Hepatocyte (in vitro differentiated cells): ENCODE measurements around the gene SMAP1. TPM values are rescaled to one million over a fixed set of nuclear protein-coding genes. Genes with fewer than 3 reads are reported as not detected.

Source experiments
- DNase-seq: peaks from one replicate; pipeline ENCODE4 v3.0.0-alpha.2; 2016; ENCODE audit warnings: low spot score
- H2AFZ ChIP-seq: fragments of 200-600 bp; sonication (generic); 2 replicates; pipeline ENCODE4 v1.6.0; 2016; ENCODE audit warnings: antibody characterized with exemption, mild to moderate bottlenecking
- H3K27ac ChIP-seq: fragments of 200-600 bp; sonication (generic); 2 replicates; pipeline ENCODE4 v1.5.1; 2016; ENCODE audit warnings: mild to moderate bottlenecking
- H3K27me3 ChIP-seq: fragments of 200-600 bp; sonication (generic); 2 replicates; pipeline ENCODE4 v1.6.1; 2016
- H3K36me3 ChIP-seq: fragments of 200-600 bp; sonication (generic); replicated peaks from 2 replicates; pipeline ENCODE4 v1.5.1; 2016; ENCODE audit warnings: low read depth; ENCODE audit not compliant: insufficient read depth
- H3K4me1 ChIP-seq: fragments of 200-600 bp; sonication (generic); 2 replicates; pipeline ENCODE4 v1.5.1; 2016; ENCODE audit warnings: mild to moderate bottlenecking, moderate library complexity; ENCODE audit not compliant: insufficient read depth
- H3K4me2 ChIP-seq: fragments of 200-600 bp; sonication (generic); 2 replicates; pipeline ENCODE4 v1.6.0; 2016
- H3K4me3 ChIP-seq: fragments of 200-600 bp; sonication (generic); 2 replicates; pipeline ENCODE4 v1.5.1; 2016; ENCODE audit warnings: mild to moderate bottlenecking
- H3K79me2 ChIP-seq: fragments of 200-600 bp; sonication (generic); 2 replicates; pipeline ENCODE4 v1.6.0; 2017; ENCODE audit warnings: mild to moderate bottlenecking
- H3K9me2 ChIP-seq: fragments of 200-600 bp; sonication (generic); replicated peaks from 2 replicates; pipeline ENCODE4 v1.6.0; 2017; ENCODE audit warnings: mild to moderate bottlenecking; ENCODE audit not compliant: insufficient read depth
- H3K9me3 ChIP-seq: fragments of 200-600 bp; sonication (generic); 2 replicates; pipeline ENCODE4 v1.5.1; 2016; ENCODE audit warnings: low read depth, mild to moderate bottlenecking
- H4K20me1 ChIP-seq: fragments of 200-600 bp; sonication (generic); 2 replicates; pipeline ENCODE4 v1.6.0; 2016; ENCODE audit warnings: mild to moderate bottlenecking; ENCODE audit not compliant: insufficient read depth, poor library complexity, severe bottlenecking
- EZH2 ChIP-seq: fragments of 200-600 bp; sonication (generic); IDR thresholded peaks from 2 replicates; pipeline ENCODE4 v1.6.1; 2016; ENCODE audit warnings: antibody characterized with exemption, mild to moderate bottlenecking, borderline replicate concordance
- EZH2phosphoT487 ChIP-seq: fragments of 200-600 bp; sonication (generic); IDR thresholded peaks from one replicate; pipeline ENCODE4 v1.6.1; 2018; ENCODE audit warnings: antibody characterized with exemption, mild to moderate bottlenecking, low read depth, moderate library complexity; ENCODE audit not compliant: unreplicated experiment, severe bottlenecking
- WGBS: methylation state at CpG from one replicate; pipeline ENCODE4 v1.1.6; 2016; ENCODE audit warnings: low lambda C conversion rate; ENCODE audit errors: missing lambda C conversion rate; 5-methylcytosine and 5-hydroxymethylcytosine counted together
- polyA plus RNA-seq: library from polyadenylated mRNA; unstranded; fragments of >200 nt; fragmentation: Nextera tagmentation; extraction: Ambion mirVana; gene quantifications from 2 replicates; pipeline ENCODE4 v1.2.1, GENCODE V29; 2016
- total RNA-seq: library from RNA; depleted of rRNA; stranded (reverse); fragments of >200 nt; gene quantifications from 2 replicates; pipeline ENCODE4 v1.2.3, GENCODE V29; 2014
- TF ChIP-seq, protein P1 (sequence below): fragments of 200-600 bp; sonication (generic); IDR thresholded peaks from 2 replicates; pipeline ENCODE4 v1.5.1; 2016; ENCODE audit warnings: antibody characterized with exemption, mild to moderate bottlenecking; ENCODE audit not compliant: poor library complexity

Gene SMAP1
- total and polyA plus RNA-seq, 2 experiments from 2014 or later = 28.2 to 42.4 TPM

DNA sequence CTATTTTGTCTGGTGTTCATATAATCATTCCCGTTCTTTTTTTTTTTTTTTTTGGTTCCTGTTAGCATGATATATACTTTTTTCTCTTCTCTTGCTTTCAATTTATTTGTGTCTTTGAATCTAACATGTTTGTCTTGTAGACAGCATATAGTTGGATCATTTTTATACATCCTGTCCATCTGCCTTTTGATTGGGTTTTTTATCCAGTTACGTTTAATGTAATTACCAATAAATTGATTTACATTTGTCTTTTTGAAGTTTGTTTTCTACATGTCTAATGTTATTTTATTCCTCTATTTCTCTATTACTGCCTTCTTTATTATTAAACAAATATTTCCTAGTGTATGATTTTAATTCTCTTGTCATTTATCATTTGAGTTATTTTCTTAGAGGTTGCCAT, 204.8 kb downstream of the SMAP1 start:
- Histone ChIP-seq H3K36me3 (no peaks in the 10 kb centered on the region), H3K4me1 (no peaks in the 10 kb centered on the region), H3K9me3 (no peaks in the 10 kb centered on the region), H3K27ac (no peak overlapping the region), H3K27me3 (no peaks in the 10 kb centered on the region), H2AFZ (no peak overlapping the region), H3K79me2 (no peaks in the 10 kb centered on the region), H3K4me3 (no peak overlapping the region), H3K4me2 (no peak overlapping the region), H3K9me2 (no peaks in the 10 kb centered on the region), H4K20me1 (no peaks in the 10 kb centered on the region)
- WGBS = 84% methylated on average over 2 of the region's 2 CpGs
- TF ChIP-seq EZH2 (no peak), EZH2phosphoT487 (no peak)
- TF ChIP-seq, protein P1, sequence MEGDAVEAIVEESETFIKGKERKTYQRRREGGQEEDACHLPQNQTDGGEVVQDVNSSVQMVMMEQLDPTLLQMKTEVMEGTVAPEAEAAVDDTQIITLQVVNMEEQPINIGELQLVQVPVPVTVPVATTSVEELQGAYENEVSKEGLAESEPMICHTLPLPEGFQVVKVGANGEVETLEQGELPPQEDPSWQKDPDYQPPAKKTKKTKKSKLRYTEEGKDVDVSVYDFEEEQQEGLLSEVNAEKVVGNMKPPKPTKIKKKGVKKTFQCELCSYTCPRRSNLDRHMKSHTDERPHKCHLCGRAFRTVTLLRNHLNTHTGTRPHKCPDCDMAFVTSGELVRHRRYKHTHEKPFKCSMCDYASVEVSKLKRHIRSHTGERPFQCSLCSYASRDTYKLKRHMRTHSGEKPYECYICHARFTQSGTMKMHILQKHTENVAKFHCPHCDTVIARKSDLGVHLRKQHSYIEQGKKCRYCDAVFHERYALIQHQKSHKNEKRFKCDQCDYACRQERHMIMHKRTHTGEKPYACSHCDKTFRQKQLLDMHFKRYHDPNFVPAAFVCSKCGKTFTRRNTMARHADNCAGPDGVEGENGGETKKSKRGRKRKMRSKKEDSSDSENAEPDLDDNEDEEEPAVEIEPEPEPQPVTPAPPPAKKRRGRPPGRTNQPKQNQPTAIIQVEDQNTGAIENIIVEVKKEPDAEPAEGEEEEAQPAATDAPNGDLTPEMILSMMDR = no peak
- no peak for DNase-seq

DNA sequence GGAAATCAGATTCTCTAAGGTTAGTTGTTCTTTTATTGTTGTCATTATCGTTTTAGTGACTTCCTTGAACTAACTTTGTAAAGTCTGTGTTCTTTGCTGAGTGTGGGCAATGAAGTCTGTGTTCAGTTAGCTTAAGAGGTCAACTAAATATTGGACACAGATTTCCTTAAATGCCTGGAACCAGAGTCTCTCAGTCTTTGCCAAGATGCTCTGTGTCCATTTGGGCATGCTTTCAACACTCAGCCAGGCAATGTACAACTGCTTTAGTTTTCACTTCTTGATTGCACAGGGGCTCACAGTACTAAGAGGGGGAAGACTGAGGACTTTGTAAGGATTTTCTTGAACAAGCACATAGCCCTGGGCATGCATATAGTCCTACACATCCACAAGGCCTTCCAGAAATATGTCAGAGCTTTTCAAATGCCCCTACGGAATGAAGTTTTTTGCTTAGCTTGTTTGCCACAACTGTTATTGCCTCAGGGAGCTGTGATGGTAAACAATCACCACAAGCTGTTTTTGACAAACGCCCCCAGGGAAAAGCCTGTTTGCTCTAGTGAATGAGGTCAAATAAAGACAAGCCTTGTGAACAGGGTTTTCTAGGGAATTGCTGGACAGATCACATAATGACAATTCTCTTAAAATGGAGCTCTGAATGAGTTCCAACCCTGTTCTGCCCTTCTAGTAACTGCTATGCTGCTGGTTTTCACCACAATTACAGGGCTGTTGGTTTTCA, 206.7 kb downstream of the SMAP1 start:
- 49% methylated on average over 3 of the region's 3 CpGs for WGBS
- H3K9me3 ChIP-seq = no peaks in the 10 kb centered on the region
- no peak overlapping the region for H3K4me2 ChIP-seq
- H3K27ac ChIP-seq = no peak overlapping the region
- no peaks in the 10 kb centered on the region for H3K4me1 ChIP-seq
- H3K4me3 ChIP-seq = no peak overlapping the region
- no peaks in the 10 kb centered on the region for H3K79me2 ChIP-seq
- TF ChIP-seq, protein P1 = no peak
- TF ChIP-seq EZH2phosphoT487 = no peak
- no peak for TF ChIP-seq EZH2
- H3K9me2 ChIP-seq = no peaks in the 10 kb centered on the region
- no peak overlapping the region for H2AFZ ChIP-seq
- no peaks in the 10 kb centered on the region for H3K36me3 ChIP-seq
- H3K27me3 ChIP-seq = no peaks in the 10 kb centered on the region
- H4K20me1 ChIP-seq = no peaks in the 10 kb centered on the region
- DNase-seq = no peak

DNA sequence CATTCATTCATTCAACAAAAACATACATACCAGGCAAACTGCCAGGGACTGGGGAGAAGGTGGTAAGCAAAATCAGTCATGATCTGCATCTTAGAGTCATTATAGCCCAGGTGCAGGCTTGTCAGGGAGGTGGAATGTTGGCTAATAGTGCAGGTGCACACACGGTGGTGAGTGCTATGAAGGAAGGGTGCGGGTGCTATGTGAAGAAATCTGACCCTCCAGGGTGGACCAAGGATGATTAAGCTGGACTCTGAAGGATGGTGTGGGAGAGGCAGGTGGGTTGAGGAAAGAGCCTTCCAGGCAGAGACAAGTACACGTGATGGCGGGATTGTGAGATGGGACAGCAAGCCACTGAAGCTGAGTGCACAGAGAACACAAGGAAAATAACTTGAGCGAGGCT, 211.8 kb downstream of the SMAP1 start:
- no peaks in the 10 kb centered on the region for H3K27me3 ChIP-seq
- no peaks in the 10 kb centered on the region for H3K4me1 ChIP-seq
- no peak overlapping the region for H3K27ac ChIP-seq
- DNase-seq = no peak
- H3K4me3 ChIP-seq = no peak overlapping the region
- TF ChIP-seq, protein P1 = no peak
- no peak for TF ChIP-seq EZH2
- no peak for TF ChIP-seq EZH2phosphoT487
- no peaks in the 10 kb centered on the region for H3K36me3 ChIP-seq
- no peaks in the 10 kb centered on the region for H3K9me3 ChIP-seq
- H3K79me2 ChIP-seq = no peaks in the 10 kb centered on the region
- no peak overlapping the region for H3K4me2 ChIP-seq
- H4K20me1 ChIP-seq = no peaks in the 10 kb centered on the region
- H2AFZ ChIP-seq = no peak overlapping the region
- H3K9me2 ChIP-seq = no peaks in the 10 kb centered on the region
- 93% methylated on average over 5 of the region's 5 CpGs for whole genome bisulfite sequencing
